WTC11 (cell line): Measurements from ENCODE around the gene MYO5B. TPM values are rescaled to one million over a fixed set of nuclear protein-coding genes. Genes with fewer than 3 reads are reported as not detected.

Experiments used
- ATAC-seq: fragments of 200-7000 bp; cut with Tn5 transposase; 2 replicates; pipeline ENCODE4 v1.10.0; 2021; ENCODE audit warnings: mild to moderate bottlenecking, moderate library complexity
- CTCF ChIA-PET: fragments of 300-600 bp; sonication (Branson Sonifier 250); formaldehyde crosslinking; loops from one replicate; lab custom pipeline; 2021; ENCODE audit warnings: antibody characterized with exemption; lab: Charles Lee
- POLR2A ChIA-PET: fragments of 350-600 bp; sonication (Branson Sonifier 250); formaldehyde crosslinking; loops from one replicate; lab custom pipeline; 2021; ENCODE audit warnings: antibody characterized with exemption; lab: Charles Lee
- DNase-seq: peaks from one replicate; pipeline ENCODE4 v3.0.0; 2021; ENCODE audit warnings: low spot score
- H3K27ac Mint-ChIP-seq: 2 replicates; pipeline ENCODE4 v1.8.0; 2021; ENCODE audit warnings: mixed read lengths
- H3K27me3 Mint-ChIP-seq: 2 replicates; pipeline ENCODE4 v1.8.0; 2021; ENCODE audit warnings: low read depth, mild to moderate bottlenecking, moderate library complexity, mixed read lengths
- H3K36me3 Mint-ChIP-seq: 2 replicates; pipeline ENCODE4 v1.8.0; 2021; ENCODE audit warnings: mixed read lengths
- H3K4me1 Mint-ChIP-seq: 2 replicates; pipeline ENCODE4 v1.8.0; 2022; ENCODE audit warnings: mixed read lengths
- H3K4me3 Mint-ChIP-seq: 2 replicates; pipeline ENCODE4 v1.8.0; 2021; ENCODE audit warnings: mild to moderate bottlenecking, moderate library complexity, mixed read lengths
- H3K9me3 Mint-ChIP-seq: 2 replicates; pipeline ENCODE4 v1.8.0; 2021; ENCODE audit warnings: mixed read lengths
- AFF4 ChIP-seq: sonication (generic); formaldehyde crosslinking; IDR thresholded peaks from 2 replicates; pipeline ENCODE4 v1.8.1; 2023; ENCODE audit warnings: mild to moderate bottlenecking, missing genetic modification reagents, borderline replicate concordance
- CREM ChIP-seq: sonication (generic); formaldehyde crosslinking; IDR thresholded peaks from 2 replicates; pipeline ENCODE4 v1.8.1; 2022; ENCODE audit warnings: mild to moderate bottlenecking, missing genetic modification reagents, moderate library complexity
- EMX1 ChIP-seq: fragments of 250-450 bp; sonication (Bioruptor Pico); IDR thresholded peaks from 2 replicates; pipeline ENCODE4 v1.8.0; 2021; ENCODE audit warnings: mild to moderate bottlenecking
- GRHL2 ChIP-seq: fragments of 250-450 bp; sonication (Bioruptor Pico); IDR thresholded peaks from 2 replicates; pipeline ENCODE4 v1.8.0; 2022; ENCODE audit warnings: mild to moderate bottlenecking, moderate library complexity; ENCODE audit not compliant: insufficient replicate concordance, severe bottlenecking
- GTF2I ChIP-seq: fragments of 250-450 bp; sonication (Bioruptor Pico); conservative IDR thresholded peaks from 2 replicates; pipeline ENCODE4 v1.4.0; 2021; ENCODE audit warnings: mild to moderate bottlenecking
- KAT7 ChIP-seq: sonication (generic); formaldehyde crosslinking; IDR thresholded peaks from 2 replicates; pipeline ENCODE4 v1.8.1; 2023; ENCODE audit warnings: missing genetic modification reagents, mild to moderate bottlenecking, borderline replicate concordance
- MYBL2 ChIP-seq: sonication (generic); formaldehyde crosslinking; IDR thresholded peaks from 2 replicates; pipeline ENCODE4 v1.8.1; 2023; ENCODE audit warnings: mild to moderate bottlenecking, moderate library complexity, missing genetic modification reagents
- NR3C1 ChIP-seq: sonication (generic); formaldehyde crosslinking; conservative IDR thresholded peaks from 2 replicates; pipeline ENCODE4 v1.8.1; 2023; ENCODE audit warnings: low read depth, mild to moderate bottlenecking, missing genetic modification reagents
- SMAD4 ChIP-seq: sonication (generic); formaldehyde crosslinking; IDR thresholded peaks from 2 replicates; pipeline ENCODE4 v1.8.0; 2022; ENCODE audit warnings: mild to moderate bottlenecking, missing genetic modification reagents
- TCF7 ChIP-seq: sonication (generic); formaldehyde crosslinking; IDR thresholded peaks from 2 replicates; pipeline ENCODE4 v1.8.0; 2022; ENCODE audit warnings: mild to moderate bottlenecking, low read depth, missing genetic modification reagents, moderate library complexity
- ZBTB21 ChIP-seq: sonication (generic); formaldehyde crosslinking; IDR thresholded peaks from 2 replicates; pipeline ENCODE4 v1.8.1; 2023; ENCODE audit warnings: mild to moderate bottlenecking, missing genetic modification reagents, borderline replicate concordance
- ZNF138 ChIP-seq: sonication (generic); formaldehyde crosslinking; conservative IDR thresholded peaks from 2 replicates; pipeline ENCODE4 v1.8.1; 2022; ENCODE audit warnings: mild to moderate bottlenecking, moderate library complexity, missing genetic modification reagents
- ZNF423 ChIP-seq: fragments of 250-450 bp; sonication (Bioruptor Pico); IDR thresholded peaks from 2 replicates; pipeline ENCODE4 v2.1.2; 2022; ENCODE audit warnings: mild to moderate bottlenecking, moderate library complexity
- ZNF512 ChIP-seq: sonication (generic); formaldehyde crosslinking; IDR thresholded peaks from 2 replicates; pipeline ENCODE4 v1.8.1; 2022; ENCODE audit warnings: missing genetic modification reagents, borderline replicate concordance
- total RNA-seq: library from RNA; stranded (reverse); gene quantifications from 3 replicates; pipeline ENCODE4 v1.2.3, GENCODE V29; 2021
- TF ChIP-seq, protein P1 (sequence below): fragments of 200-600 bp; IDR thresholded peaks from 2 replicates; pipeline ENCODE4 v1.8.0; 2022; ENCODE audit warnings: antibody characterized with exemption
- TF ChIP-seq, protein P2 (sequence below): fragments of 250-450 bp; sonication (Bioruptor Pico); IDR thresholded peaks from 2 replicates; pipeline ENCODE4 v1.8.0; 2021; ENCODE audit warnings: mild to moderate bottlenecking
- TF ChIP-seq, protein P3 (sequence below): sonication (generic); formaldehyde crosslinking; IDR thresholded peaks from 2 replicates; pipeline ENCODE4 v1.8.1; 2023; ENCODE audit warnings: mild to moderate bottlenecking, missing genetic modification reagents
- TF ChIP-seq, protein P4 (sequence below): fragments of 250-450 bp; sonication (Bioruptor Pico); conservative IDR thresholded peaks from 2 replicates; pipeline ENCODE4 v1.9.0; 2021; ENCODE audit warnings: mild to moderate bottlenecking
- TF ChIP-seq, protein P5 (sequence below): fragments of 250-450 bp; sonication (Bioruptor Pico); IDR thresholded peaks from 2 replicates; pipeline ENCODE4 v1.9.0; 2021; ENCODE audit warnings: mild to moderate bottlenecking, borderline replicate concordance

The MYO5B gene
- total RNA-seq, 1 experiment from 2014 or later, result 8.7 TPM

GRCh38 chr18:50034029-50034428 is 160.9 kb downstream of the MYO5B start:
- POLR2A ChIA-PET, result no interaction called here
- CTCF ChIA-PET, result interaction anchor here (1.1 kb wide), 1 partner anchor 10 kb away, joined by 3 read pairs; no protein-coding TSS in a partner anchor
- Mint-ChIP-seq H3K27ac (no peak overlapping the region), H3K27me3 (no peaks in the 10 kb centered on the region), H3K4me1 (0 out of 2 replicates have a peak, but pooled peaks cover 6% of the 10 kb centered on the region), H3K9me3 (no peaks in the 10 kb centered on the region), H3K36me3 (no peaks in the 10 kb centered on the region), H3K4me3 (no peak overlapping the region)
- TF ChIP-seq EMX1 (CRISPR knock-in tag) (no peak), MYBL2 (CRISPR knock-in tag) (no peak), SMAD4 (CRISPR knock-in tag) (no peak), TCF7 (CRISPR knock-in tag) (no peak), ZNF423 (CRISPR knock-in tag) (no peak), GRHL2 (no peak), AFF4 (CRISPR knock-in tag) (no peak), ZBTB21 (CRISPR knock-in tag) (no peak), ZNF512 (CRISPR knock-in tag) (no peak), CREM (no peak), KAT7 (CRISPR knock-in tag) (no peak), GTF2I (CRISPR knock-in tag) (no peak), NR3C1 (CRISPR knock-in tag) (no peak), ZNF138 (CRISPR knock-in tag) (no peak)
- TF ChIP-seq, protein P1, sequence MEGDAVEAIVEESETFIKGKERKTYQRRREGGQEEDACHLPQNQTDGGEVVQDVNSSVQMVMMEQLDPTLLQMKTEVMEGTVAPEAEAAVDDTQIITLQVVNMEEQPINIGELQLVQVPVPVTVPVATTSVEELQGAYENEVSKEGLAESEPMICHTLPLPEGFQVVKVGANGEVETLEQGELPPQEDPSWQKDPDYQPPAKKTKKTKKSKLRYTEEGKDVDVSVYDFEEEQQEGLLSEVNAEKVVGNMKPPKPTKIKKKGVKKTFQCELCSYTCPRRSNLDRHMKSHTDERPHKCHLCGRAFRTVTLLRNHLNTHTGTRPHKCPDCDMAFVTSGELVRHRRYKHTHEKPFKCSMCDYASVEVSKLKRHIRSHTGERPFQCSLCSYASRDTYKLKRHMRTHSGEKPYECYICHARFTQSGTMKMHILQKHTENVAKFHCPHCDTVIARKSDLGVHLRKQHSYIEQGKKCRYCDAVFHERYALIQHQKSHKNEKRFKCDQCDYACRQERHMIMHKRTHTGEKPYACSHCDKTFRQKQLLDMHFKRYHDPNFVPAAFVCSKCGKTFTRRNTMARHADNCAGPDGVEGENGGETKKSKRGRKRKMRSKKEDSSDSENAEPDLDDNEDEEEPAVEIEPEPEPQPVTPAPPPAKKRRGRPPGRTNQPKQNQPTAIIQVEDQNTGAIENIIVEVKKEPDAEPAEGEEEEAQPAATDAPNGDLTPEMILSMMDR, result no peak
- TF ChIP-seq, protein P2, sequence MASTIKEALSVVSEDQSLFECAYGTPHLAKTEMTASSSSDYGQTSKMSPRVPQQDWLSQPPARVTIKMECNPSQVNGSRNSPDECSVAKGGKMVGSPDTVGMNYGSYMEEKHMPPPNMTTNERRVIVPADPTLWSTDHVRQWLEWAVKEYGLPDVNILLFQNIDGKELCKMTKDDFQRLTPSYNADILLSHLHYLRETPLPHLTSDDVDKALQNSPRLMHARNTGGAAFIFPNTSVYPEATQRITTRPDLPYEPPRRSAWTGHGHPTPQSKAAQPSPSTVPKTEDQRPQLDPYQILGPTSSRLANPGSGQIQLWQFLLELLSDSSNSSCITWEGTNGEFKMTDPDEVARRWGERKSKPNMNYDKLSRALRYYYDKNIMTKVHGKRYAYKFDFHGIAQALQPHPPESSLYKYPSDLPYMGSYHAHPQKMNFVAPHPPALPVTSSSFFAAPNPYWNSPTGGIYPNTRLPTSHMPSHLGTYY, result no peak
- TF ChIP-seq, protein P3, sequence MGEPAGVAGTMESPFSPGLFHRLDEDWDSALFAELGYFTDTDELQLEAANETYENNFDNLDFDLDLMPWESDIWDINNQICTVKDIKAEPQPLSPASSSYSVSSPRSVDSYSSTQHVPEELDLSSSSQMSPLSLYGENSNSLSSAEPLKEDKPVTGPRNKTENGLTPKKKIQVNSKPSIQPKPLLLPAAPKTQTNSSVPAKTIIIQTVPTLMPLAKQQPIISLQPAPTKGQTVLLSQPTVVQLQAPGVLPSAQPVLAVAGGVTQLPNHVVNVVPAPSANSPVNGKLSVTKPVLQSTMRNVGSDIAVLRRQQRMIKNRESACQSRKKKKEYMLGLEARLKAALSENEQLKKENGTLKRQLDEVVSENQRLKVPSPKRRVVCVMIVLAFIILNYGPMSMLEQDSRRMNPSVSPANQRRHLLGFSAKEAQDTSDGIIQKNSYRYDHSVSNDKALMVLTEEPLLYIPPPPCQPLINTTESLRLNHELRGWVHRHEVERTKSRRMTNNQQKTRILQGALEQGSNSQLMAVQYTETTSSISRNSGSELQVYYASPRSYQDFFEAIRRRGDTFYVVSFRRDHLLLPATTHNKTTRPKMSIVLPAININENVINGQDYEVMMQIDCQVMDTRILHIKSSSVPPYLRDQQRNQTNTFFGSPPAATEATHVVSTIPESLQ (CRISPR knock-in tag), result no peak
- TF ChIP-seq, protein P4, sequence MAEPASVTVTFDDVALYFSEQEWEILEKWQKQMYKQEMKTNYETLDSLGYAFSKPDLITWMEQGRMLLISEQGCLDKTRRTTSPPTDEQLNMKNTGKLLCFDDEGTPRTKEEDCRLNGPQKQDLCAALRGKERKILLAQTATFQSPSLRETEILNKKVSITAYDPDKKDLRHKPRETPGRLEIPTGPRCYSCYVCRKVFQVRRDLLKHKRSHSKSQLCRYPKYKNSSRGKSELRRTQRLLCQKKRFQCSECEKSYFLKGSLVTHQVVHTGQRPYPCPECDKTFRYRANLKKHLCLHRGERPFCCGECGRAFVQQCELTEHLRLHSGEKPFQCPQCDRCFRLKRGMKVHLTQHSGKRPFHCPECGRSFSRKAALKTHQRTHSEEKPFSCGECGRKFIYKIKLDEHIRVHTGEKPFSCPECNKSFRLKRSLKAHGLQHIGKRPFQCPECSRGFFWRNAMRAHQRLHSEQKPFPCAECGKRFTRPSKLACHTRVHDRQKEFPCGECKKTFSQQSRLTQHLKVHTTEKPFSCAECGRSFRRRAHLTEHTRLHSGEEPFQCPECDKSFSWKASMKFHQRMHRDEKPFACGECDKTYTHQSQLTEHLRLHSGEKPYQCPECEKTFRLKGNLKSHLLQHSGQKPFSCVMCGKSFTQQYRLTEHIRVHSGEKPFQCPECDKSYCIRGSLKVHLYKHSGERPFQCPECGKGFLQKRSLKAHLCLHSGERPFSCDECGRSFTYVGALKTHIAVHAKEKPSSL, result no peak
- TF ChIP-seq, protein P5, sequence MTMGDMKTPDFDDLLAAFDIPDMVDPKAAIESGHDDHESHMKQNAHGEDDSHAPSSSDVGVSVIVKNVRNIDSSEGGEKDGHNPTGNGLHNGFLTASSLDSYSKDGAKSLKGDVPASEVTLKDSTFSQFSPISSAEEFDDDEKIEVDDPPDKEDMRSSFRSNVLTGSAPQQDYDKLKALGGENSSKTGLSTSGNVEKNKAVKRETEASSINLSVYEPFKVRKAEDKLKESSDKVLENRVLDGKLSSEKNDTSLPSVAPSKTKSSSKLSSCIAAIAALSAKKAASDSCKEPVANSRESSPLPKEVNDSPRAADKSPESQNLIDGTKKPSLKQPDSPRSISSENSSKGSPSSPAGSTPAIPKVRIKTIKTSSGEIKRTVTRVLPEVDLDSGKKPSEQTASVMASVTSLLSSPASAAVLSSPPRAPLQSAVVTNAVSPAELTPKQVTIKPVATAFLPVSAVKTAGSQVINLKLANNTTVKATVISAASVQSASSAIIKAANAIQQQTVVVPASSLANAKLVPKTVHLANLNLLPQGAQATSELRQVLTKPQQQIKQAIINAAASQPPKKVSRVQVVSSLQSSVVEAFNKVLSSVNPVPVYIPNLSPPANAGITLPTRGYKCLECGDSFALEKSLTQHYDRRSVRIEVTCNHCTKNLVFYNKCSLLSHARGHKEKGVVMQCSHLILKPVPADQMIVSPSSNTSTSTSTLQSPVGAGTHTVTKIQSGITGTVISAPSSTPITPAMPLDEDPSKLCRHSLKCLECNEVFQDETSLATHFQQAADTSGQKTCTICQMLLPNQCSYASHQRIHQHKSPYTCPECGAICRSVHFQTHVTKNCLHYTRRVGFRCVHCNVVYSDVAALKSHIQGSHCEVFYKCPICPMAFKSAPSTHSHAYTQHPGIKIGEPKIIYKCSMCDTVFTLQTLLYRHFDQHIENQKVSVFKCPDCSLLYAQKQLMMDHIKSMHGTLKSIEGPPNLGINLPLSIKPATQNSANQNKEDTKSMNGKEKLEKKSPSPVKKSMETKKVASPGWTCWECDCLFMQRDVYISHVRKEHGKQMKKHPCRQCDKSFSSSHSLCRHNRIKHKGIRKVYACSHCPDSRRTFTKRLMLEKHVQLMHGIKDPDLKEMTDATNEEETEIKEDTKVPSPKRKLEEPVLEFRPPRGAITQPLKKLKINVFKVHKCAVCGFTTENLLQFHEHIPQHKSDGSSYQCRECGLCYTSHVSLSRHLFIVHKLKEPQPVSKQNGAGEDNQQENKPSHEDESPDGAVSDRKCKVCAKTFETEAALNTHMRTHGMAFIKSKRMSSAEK (CRISPR knock-in tag), result no peak
- ATAC-seq (no peak), DNase-seq (no peak)
